Measurements from ENCODE around the gene GRWD1. TPM values are rescaled to one million over a fixed set of nuclear protein-coding genes. Genes with fewer than 3 reads are reported as not detected.

GRWD1 gene
- total and polyA plus RNA-seq, 2 of the 13 experiments (the other 11 are each of a cell fraction or from before 2014, with no cell fraction given), result 10.8 to 46.6 TPM

DNA sequence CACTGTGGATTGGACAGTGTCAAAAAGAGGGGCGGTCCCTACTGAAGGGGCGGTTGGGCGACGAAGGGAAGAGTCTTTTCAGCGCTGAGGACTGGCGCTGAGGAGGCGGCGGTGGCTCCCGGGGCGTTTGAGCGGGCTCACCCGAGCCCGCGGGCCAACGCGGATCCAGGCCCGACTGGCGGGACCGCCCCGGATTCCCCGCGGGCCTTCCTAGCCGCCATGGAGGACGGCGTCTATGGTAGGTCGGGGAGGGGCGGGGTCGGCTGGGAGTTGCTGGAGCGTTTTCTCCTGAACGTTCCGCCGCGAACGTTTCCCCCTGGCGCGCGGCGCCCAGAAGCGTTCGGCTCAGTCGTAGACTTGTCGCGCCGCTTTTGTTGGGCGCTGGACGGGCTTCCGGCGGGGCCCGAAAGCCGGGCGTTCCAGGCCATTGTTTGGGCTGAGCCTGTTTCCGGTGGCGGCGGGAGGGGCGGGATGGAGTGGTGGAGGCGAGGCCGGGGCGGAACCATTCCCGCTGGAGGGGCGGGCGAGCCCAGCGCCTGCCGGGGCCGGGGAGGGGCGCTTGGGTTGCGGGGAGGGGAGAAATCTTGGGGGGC lies 23.6 kb downstream of the GRWD1 start, which contains the start of gene CYTH2 (continued):
- TF ChIP-seq CREB1 (IDR thresholded peaks at IDR 0.05) (no peak; the same call in 1 of the 2 replicates), CREB1 (CRISPR knock-in tag; IDR thresholded peaks at IDR 0.05) (no peak), ETV6 (CRISPR knock-in tag; conservative IDR thresholded peaks at IDR 0.05) (peak; percentile 56; the same call in 1 of the 2 replicates), EHMT2 (IDR thresholded peaks at IDR 0.05; ENCODE audit: borderline replicate concordance, low read depth, low read length) (no peak), RAD51 (IDR thresholded peaks at IDR 0.05; ENCODE audit: borderline replicate concordance) (no peak), ASH2L (IDR thresholded peaks at IDR 0.05; ENCODE audit: insufficient read length, low read depth, low read length) (peak; percentile 77), ZNF468 (CRISPR knock-in tag; IDR thresholded peaks at IDR 0.05) (no peak), TRIM24 (CRISPR knock-in tag; IDR thresholded peaks at IDR 0.05) (no peak), MEIS2 (CRISPR knock-in tag; IDR thresholded peaks at IDR 0.05) (no peak), EP300 (IDR thresholded peaks at IDR 0.05; ENCODE audit: low read depth in 2 of 2, low read length in 2 of 2) (no peak), EP300 (CRISPR knock-in tag; IDR thresholded peaks at IDR 0.05; ENCODE audit: borderline replicate concordance) (no peak), ZNF430 (CRISPR knock-in tag; IDR thresholded peaks at IDR 0.05) (peak; percentile 82; the same call in 1 of the 2 replicates)
- TF ChIP-seq, protein P1, sequence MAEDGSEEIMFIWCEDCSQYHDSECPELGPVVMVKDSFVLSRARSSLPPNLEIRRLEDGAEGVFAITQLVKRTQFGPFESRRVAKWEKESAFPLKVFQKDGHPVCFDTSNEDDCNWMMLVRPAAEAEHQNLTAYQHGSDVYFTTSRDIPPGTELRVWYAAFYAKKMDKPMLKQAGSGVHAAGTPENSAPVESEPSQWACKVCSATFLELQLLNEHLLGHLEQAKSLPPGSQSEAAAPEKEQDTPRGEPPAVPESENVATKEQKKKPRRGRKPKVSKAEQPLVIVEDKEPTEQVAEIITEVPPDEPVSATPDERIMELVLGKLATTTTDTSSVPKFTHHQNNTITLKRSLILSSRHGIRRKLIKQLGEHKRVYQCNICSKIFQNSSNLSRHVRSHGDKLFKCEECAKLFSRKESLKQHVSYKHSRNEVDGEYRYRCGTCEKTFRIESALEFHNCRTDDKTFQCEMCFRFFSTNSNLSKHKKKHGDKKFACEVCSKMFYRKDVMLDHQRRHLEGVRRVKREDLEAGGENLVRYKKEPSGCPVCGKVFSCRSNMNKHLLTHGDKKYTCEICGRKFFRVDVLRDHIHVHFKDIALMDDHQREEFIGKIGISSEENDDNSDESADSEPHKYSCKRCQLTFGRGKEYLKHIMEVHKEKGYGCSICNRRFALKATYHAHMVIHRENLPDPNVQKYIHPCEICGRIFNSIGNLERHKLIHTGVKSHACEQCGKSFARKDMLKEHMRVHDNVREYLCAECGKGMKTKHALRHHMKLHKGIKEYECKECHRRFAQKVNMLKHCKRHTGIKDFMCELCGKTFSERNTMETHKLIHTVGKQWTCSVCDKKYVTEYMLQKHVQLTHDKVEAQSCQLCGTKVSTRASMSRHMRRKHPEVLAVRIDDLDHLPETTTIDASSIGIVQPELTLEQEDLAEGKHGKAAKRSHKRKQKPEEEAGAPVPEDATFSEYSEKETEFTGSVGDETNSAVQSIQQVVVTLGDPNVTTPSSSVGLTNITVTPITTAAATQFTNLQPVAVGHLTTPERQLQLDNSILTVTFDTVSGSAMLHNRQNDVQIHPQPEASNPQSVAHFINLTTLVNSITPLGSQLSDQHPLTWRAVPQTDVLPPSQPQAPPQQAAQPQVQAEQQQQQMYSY (CRISPR knock-in tag; IDR thresholded peaks at IDR 0.05), result peak; percentile 90
- TF ChIP-seq, protein P2, sequence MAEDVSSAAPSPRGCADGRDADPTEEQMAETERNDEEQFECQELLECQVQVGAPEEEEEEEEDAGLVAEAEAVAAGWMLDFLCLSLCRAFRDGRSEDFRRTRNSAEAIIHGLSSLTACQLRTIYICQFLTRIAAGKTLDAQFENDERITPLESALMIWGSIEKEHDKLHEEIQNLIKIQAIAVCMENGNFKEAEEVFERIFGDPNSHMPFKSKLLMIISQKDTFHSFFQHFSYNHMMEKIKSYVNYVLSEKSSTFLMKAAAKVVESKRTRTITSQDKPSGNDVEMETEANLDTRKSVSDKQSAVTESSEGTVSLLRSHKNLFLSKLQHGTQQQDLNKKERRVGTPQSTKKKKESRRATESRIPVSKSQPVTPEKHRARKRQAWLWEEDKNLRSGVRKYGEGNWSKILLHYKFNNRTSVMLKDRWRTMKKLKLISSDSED (CRISPR knock-in tag; IDR thresholded peaks at IDR 0.05), result no peak
- TF ChIP-seq, protein P3, sequence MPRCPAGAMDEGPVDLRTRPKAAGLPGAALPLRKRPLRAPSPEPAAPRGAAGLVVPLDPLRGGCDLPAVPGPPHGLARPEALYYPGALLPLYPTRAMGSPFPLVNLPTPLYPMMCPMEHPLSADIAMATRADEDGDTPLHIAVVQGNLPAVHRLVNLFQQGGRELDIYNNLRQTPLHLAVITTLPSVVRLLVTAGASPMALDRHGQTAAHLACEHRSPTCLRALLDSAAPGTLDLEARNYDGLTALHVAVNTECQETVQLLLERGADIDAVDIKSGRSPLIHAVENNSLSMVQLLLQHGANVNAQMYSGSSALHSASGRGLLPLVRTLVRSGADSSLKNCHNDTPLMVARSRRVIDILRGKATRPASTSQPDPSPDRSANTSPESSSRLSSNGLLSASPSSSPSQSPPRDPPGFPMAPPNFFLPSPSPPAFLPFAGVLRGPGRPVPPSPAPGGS (CRISPR knock-in tag; IDR thresholded peaks at IDR 0.05), result peak; percentile 72; the same call in 1 of the 2 replicates
- TF ChIP-seq, protein P4, sequence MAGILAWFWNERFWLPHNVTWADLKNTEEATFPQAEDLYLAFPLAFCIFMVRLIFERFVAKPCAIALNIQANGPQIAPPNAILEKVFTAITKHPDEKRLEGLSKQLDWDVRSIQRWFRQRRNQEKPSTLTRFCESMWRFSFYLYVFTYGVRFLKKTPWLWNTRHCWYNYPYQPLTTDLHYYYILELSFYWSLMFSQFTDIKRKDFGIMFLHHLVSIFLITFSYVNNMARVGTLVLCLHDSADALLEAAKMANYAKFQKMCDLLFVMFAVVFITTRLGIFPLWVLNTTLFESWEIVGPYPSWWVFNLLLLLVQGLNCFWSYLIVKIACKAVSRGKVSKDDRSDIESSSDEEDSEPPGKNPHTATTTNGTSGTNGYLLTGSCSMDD (CRISPR knock-in tag; IDR thresholded peaks at IDR 0.05), result no peak
- TF ChIP-seq, protein P5, sequence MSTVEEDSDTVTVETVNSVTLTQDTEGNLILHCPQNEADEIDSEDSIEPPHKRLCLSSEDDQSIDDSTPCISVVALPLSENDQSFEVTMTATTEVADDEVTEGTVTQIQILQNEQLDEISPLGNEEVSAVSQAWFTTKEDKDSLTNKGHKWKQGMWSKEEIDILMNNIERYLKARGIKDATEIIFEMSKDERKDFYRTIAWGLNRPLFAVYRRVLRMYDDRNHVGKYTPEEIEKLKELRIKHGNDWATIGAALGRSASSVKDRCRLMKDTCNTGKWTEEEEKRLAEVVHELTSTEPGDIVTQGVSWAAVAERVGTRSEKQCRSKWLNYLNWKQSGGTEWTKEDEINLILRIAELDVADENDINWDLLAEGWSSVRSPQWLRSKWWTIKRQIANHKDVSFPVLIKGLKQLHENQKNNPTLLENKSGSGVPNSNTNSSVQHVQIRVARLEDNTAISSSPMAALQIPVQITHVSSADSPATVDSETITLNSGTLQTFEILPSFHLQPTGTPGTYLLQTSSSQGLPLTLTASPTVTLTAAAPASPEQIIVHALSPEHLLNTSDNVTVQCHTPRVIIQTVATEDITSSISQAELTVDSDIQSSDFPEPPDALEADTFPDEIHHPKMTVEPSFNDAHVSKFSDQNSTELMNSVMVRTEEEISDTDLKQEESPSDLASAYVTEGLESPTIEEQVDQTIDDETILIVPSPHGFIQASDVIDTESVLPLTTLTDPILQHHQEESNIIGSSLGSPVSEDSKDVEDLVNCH (CRISPR knock-in tag; IDR thresholded peaks at IDR 0.05), result no peak
- TF ChIP-seq, protein P6, sequence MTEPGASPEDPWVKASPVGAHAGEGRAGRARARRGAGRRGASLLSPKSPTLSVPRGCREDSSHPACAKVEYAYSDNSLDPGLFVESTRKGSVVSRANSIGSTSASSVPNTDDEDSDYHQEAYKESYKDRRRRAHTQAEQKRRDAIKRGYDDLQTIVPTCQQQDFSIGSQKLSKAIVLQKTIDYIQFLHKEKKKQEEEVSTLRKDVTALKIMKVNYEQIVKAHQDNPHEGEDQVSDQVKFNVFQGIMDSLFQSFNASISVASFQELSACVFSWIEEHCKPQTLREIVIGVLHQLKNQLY (CRISPR knock-in tag; IDR thresholded peaks at IDR 0.05), result no peak
- TF ChIP-seq, protein P7, sequence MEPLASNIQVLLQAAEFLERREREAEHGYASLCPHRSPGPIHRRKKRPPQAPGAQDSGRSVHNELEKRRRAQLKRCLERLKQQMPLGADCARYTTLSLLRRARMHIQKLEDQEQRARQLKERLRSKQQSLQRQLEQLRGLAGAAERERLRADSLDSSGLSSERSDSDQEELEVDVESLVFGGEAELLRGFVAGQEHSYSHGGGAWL (CRISPR knock-in tag; IDR thresholded peaks at IDR 0.05), result peak; percentile 48; the same call in 1 of the 2 replicates

Data from HepG2 (cell line).